SKM-1 (cell line): ENCODE measurements around the gene EMB.
"Not testable (repeated sequence)": the region's sequence is repeated elsewhere in the genome, so short reads cannot be mapped to it uniquely, and the experiment has no call there.

ENCODE experiments used
- DNase-seq: peaks from one replicate; lab custom pipeline; 2025; ENCODE audit not compliant: unreplicated experiment; lab: John Stamatoyannopoulos, UW

The EMB gene

DNA sequence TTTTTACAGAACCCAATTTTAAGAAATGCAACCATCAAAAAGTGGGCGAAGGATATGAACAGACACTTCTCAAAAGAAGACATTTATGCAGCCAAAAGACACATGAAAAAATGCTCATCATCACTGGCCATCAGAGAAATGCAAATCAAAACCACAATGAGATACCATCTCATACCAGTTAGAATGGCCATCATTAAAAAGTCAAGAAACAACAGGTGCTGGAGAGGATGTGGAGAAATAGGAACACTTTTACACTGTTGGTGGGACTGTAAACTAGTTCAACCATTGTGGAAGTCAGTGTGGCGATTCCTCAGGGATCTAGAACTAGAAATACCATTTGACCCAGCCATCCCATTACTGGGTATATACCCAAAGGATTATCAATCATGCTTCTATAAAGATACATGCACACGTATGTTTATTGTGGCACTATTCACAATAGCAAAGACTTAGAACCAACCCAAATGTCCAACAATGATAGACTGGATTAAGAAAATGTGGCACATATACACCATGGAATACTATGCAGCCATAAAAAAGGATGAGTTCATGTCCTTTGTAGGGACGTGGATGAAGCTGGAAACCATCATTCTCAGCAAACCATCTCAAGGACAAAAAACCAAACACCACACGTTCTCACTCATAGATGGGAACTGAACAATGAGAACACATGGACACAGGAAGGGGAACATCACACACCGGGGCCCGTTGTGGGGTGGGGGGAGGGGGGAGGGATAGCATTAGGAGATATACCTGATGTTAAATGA lies 19.7 kb downstream of the EMB start:
- not testable (repeated sequence) for DNase-seq

DNA sequence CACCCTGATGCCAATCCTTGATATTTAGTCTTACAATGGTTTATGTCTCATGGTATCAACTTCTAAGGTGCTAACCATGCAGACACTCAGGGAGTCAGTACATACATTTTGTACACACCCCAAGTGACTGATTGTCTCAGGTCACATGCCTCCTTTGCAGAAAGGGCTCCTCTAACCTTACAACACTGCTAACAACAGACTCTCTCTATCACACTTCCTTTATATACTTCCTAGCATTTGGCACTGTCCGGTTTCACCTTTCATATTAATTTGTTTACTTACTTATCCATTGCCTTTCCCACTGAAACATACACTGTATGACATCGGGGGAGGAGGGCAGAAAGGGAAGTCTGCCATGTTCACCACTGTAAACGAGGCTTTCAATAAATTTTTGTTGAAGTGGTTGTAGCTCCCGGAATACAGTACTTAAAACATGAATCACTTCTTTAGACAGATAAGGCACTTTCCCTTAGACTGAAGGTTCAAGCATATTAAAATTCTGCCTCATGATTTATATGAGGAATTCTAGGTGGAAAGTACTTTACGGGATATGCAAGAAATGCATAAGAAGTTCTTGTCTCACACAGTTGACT lies 20.6 kb downstream of the EMB start:
- no peak for DNase-seq

- DNase-seq = not testable (repeated sequence)
Observed at GRCh38 chr5:50419656-50420055, 21.4 kb downstream of the EMB start.

DNA sequence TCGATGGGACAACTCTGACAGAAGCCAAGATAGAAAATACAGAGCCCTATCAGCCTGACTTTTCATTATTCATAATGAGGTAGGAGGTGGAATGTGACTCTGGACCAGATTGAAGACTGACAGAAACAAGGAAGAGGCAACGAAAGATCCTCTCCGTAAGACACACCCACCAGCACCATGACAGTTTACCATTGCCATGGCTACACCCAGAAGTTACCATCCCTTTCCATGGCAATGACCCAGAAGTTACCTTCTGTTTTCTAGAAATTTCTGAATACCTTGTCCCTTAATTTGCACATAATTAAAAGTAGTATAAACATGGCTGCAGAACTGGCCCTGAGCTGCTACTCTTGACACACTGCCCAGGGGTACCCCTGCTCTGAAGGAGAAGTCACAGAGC lies 24.5 kb downstream of the EMB start:
- not testable (repeated sequence) for DNase-seq

- DNase-seq = no peak
Observed at GRCh38 chr5:50415912-50416311, 25.2 kb downstream of the EMB start.

DNA sequence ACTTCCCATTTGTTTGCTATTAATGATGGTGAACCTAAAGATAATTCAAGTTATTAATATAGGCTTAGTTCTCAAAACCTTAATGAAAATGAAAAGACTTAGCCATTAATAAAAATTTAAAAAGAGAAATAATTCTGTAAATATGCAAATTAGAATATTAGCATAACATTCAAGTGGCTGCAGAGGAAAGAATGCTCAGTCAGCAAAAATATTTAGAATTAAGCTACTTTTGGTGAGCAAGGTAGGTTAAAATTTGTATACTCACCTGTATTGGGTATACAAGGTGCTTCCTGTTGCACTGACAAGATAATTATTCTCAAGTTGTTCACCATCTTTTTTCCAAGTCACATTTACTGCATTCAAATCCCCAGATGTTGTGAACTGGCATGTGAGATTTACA lies 30.2 kb downstream of the EMB start:
- not testable (repeated sequence) for DNase-seq

DNA sequence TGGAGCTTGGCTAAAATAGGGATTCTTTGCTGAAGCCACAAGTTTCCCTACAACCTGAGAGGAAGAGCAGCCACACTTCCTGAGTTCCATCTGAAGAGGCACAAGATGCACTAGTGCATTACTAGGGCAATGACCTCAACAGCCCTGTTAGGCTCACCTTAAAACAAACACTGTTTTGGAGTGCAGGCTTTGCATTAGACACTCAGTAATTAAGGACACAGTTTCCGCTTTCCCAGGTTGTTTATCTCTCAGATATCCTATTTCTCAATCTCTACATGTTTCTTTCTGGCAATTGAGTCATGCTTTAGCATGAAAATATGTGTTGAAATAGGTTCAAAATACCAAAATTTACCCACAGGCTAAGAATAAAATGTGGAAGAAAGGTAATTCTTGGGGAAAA lies 34.2 kb downstream of the EMB start:
- DNase-seq = no peak

DNA sequence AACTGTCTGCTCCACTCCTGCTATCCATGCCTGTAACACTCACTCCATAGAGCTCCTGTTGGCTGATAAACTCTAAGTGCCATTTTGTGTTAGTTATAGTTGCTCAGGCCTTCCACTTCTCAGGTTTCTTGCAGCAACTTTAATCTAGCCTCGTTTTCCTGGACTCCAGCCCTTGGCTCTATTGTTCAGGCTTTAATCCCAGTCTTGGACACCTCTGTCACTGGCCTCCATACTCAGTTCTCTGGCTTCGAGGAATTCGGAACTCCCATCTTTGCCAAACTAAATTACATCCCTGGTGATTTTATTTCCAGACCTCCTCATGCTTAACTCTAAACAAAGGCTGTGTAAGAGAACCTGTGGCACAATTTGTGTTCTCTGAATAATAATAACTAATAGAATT lies 39.8 kb downstream of the EMB start:
- no peak for DNase-seq

GRCh38 chr5:50393925-50394609 lies 47.0 kb downstream of the EMB start:
- DNase-seq = not testable (repeated sequence)

DNA sequence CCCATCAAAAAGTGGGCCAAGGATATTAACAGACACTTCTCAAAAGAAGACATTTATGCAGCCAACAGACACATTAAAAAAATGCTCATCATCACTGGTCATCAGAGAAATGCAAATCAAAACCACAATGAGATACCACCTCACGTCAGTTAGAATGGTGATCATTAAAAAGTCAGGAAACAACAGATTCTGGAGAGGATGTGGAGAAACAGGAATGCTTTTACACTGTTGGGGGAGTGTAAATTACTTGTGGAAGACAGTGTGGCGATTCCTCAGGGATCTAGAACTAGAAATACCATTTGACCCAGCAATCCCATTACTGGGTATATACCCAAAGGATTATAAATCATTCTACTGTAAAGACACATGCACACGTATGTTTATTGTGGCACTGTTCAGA lies 48.8 kb downstream of the EMB start:
- not testable (repeated sequence) for DNase-seq

- not testable (repeated sequence) for DNase-seq
Observed at GRCh38 chr5:50384381-50384780, 56.7 kb downstream of the EMB start.

GRCh38 chr5:50376696-50377095 lies 64.4 kb downstream of the EMB start:
- DNase-seq = not testable (repeated sequence)

DNA sequence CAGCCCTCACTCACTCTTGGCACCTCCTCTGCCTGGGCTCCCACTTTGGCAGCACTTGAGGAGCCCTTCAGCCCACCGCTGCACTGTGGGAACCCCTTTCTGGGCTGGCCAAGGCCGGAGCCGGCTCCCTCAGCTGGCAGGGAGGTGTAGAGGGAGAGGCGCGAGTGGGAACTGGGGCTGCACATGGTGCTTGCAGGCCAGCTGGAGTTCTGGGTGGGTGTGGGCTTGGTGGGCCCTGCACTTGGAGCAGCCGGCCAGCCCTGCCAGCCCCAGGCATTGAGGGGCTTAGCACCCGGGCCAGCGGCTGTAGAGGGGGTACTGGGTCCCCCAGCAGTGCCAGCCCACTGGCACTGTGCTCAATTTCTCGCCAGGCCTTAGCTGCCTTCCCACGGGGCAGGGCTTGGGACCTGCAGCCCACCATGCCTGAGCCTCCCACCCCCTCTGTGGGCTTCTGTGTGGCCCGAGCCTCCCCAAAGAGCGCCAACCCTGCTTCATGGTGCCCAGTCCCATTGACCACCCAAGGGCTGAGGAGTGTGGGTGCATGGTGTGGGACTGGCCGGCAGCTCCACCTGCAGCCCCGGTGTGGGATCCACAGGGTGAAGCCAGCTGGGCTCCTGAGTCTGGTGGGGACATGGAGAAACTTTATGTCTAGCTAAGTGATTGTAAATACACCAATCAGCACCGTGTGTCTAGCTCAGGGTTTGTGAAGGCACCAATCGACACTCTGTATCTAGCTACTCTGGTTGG lies 71.6 kb downstream of the EMB start:
- DNase-seq = not testable (repeated sequence)

DNA sequence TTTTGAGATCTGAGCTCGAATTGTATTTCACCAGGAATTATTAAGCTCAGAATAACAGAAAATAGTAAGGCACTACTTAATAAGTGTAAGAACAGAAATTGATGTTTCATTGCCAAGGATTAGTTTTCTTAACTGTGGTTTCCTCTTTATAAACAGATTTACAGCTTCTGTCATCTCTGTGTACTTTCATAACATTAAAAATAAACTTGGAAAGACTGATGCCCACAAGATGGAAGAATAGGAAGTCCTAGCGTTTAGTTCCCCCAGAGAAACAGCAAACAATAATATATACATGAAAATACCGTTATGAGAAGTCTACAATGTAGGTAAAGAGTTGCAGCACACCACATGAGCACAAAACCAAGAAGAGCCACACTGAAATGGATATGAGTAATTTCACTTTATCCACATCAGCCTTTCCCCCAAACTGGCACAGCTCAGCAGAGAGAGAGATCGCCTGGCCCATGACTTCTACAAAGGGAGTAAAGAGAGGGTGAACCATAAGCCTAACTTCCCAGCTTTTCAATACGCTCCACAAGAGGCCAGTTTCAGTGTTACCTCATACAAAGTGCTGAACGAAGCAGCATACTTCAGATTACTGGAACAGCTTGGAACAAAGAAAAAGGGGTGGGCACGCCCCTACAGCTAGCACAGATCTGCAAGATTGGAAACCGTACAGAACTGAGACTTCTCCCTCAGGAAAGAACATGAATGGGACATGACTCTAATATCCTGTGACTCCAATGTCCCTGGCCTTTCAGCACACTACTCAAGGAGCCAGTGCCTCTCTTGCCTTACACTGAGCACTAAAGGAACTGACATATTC lies 75.4 kb downstream of the EMB start:
- DNase-seq = no peak

DNA sequence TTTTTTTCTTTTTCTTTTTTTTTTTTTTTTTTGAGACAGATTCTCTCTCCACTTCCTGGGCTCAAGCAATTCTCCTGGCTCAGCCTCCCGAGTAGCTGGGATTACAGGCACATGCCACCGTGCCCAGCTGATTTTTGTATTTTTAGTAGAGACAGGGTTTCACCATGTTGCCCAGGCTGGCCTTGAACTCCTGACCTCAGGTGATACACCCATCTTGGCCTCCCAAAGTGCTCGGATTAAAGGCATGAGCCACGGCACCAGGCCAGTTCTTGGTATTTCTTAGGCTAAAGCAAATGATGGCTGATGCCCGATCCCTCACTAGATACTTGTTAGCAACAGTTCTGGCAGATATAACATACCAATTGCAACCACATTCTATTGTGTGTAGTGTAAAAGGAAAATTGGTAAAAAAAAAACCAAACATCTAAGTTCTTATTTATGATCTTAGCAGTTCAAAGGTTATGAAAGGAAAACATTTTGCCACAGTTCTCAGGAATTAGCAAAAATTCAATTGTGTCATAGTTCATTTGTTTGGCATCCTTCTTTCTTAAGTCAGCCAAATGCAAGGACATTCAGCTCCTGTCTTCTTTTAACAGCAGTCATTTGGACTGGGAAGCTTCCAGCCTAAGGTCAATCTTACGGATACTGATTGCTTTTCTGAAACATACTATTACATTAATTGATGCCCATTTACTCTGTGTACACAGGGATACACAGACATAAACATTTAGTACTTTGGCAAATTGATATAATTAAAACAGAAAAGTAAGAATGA lies 76.4 kb downstream of the EMB start:
- not testable (repeated sequence) for DNase-seq

DNA sequence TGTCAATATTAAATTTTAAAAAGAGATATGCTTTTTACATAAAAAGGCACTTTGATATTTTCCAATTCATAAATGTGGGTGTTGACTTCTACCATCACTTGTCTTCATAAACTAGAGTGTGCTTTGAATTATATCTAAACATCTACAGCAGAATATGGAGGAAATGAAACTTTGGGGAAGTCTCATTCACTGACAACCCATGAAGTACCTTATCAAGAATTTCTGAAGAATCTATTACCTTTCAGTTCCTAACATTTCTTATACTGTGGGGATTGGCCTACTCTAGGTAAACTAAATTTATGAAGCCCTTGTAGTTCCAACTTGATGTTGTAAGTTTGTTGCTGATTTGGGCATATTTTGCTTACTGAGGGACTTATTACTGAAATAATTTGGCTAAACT lies 81.9 kb downstream of the EMB start:
- no peak for DNase-seq

- DNase-seq = no peak
Observed at GRCh38 chr5:50352382-50352781, 88.7 kb downstream of the EMB start.
